NCI-H1105 treated with DMSO at 0.1 percent for 48 hours (cell line): Measurements from ENCODE around the gene MDFI.

Experiments used
- DNase-seq: peaks from one replicate; lab custom pipeline; 2025; lab: John Stamatoyannopoulos, UW

MDFI gene

DNA sequence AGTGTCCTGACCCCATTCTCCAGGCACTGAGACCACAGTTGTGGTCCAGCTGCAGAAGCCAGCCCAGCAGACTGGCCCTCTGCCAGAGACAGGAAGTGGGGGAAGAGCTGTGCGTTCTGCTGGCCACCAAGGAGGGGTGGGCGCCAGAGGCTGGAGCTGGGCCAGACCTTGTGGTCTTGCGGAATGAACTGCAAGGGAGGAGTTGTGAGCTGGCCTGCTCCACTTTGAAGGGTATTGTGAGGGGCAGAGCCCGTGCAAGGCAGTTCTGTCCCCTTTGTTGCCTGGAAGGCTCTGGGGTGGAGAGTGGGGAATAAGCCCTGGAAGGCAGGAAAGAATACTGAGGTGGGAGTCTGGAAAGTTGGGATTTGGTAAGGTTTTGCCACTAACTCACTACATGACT is 3.6 kb upstream of the MDFI start:
- peak; percentile 10 for DNase-seq

DNA sequence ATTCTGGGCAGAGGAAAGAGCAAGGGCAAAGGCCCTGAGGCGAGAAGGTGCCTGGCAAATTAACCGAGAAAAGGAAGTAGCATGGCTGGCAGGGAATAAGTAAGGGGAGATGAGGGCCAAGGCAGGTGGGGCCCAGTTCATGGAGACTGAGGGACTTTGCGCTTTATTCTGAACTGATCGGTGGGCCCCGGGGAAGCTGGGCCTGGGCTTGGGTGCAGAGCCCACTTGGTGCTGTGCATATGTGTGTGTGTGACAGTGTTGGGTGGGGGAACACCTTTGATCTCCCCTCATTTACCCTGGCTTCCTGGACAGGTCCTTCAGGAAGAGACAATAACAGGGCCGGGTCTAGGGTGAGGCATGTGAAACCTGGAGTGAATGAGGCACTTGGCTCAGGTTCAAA is 2.9 kb upstream of the MDFI start:
- DNase-seq, result no peak

GRCh38 chr6:41636833-41637193 is 1.5 kb upstream of the MDFI start:
- no peak for DNase-seq

DNA sequence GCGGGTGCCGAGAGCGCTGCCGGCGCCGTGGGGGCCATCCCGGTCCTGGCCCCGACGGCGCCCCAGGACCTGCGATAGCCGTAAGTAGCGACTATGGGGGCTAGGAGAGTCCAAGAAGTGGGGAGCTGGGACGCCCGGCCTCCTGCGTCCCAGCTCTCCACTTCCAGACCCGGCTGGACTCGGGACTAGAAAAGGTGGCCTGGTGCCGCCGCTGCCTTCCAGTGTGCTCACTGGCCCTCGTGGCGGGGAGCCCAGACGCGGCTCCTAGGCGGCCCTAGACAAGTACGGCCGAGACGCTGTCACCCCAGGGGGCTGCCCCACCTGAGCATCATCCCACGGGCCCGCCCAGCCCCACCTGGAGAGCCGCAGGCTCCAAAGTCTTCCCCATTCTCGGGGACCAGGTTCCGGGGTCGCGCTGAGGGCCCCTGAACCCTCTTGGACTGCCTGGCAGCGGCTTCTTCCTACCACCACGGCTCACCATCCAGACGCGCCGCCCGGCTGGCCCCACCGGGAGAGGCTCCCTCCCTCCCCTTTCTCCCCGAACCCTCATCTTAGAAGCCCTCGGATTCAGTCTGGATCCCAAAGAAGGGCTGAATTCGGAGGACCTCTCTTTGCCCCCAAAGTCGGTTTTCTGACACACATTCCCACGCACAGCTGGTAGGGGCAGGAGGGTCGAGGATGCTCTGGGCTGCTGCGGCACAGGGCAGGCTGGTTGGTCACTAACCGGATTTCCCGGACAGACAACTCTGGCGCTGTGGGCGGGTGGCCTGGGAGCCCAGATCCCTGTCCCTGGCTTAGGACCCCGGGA is 870 bp upstream of the MDFI start:
- DNase-seq, result no peak

DNA sequence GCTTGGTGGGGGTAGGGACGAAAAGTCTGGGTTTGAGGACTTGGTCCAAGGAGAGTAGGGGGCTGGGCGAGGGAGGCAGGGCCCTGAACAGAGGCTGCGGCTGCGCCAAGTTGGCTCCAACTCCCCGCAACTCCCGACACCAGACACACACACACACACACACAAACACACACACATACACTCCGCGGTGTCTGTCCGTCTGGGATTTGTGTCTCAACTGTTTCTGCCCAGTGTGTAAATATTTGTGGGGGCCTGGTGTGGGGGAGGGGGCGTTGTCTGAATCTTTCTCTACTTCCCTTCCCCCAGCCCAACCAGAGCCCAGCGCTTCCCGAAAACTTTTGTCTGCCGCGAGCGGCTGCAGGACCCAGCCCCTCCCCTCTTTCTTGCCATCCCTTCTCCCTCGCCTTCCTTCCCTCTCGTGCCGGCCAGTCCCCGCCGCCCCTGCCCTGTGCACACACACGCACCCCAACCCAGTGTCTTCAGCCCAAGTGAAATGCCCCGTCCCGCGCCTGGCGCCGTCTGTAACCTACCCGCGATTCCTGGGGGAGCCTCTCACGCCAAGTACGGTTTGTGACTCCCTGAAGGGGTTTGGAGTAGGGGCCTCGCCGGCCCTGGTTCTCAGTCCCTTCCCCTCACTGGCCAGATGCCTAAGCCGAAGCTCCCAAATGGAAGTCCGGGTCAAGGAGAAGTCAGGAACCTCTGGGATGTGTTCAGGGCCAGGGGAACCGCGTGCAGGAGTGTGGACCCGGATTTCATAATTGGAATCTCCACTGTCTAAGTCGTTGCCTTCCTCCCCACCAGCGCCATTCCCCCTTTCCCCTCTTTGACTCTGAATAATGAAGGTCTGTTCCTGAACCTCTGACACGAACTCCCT is 904 bp downstream of the MDFI start:
- peak; percentile 3 for DNase-seq

- no peak for DNase-seq
These were observed 1.6 kb downstream of the MDFI start for GRCh38 chr6:41639809-41640371.

DNA sequence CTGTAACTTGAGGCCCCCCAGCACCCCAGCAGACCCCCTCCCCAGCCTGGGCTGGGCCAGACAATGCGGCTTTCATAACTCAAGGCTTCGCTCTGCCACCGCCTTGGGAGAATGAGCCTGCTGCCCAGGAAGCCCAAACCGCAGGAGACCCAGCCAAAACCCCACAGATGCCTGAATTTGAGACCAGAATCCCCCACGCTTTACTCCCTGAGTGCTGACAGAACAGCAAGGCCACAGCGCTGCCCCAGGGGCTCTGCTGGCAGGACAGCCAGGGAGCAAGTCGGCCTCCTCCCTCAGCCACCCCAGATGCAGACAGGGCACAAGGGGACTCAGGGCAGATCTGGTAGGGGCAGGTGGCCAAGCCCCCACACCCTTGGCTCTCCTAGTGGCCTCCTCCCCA is 2.2 kb downstream of the MDFI start:
- no peak for DNase-seq

- DNase-seq, result no peak
These were observed 3.2 kb downstream of the MDFI start for GRCh38 chr6:41641352-41641925.

DNA sequence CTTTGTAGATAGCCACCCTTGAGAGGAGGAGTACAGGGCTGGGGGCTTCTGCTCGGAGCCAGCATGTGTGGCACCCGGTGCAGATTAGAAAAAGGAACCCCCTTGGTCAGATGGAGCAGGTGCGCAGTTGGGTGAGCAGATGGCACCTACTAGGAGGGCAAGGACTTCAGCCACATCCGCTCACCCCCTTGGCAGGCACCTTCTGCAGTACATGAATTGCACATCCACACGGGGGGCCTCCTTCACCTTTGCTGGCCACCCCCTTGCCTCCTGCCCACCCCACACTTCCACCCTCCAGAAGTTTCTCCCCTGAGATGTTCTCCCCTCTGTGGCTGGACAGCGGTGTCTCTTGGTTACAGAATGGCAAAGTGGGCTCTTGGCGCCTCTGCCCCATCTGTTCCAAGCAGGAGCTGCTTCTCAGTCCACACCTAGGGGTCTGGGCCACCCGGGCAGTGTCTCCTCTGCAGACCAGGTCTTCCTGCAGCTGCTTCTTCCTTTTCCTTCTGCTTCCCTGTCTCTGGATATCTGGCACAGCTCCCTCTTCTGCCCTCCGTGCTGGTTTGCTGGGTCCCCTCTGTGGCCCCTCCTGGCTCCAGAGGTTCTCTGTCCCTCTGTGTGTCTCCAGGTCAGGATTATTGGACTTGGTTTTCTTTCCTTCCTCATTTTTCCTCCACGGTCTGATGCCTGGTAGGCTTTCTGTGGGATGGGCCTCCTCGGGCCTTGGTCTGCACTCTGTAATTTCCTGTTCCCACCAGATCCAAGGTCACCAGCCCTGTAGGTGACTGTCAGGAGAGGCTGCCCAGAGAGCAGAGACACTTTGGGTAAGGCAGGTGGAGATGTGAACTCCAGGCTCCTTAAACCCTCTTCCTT is 4.1 kb downstream of the MDFI start:
- no peak for DNase-seq

DNA sequence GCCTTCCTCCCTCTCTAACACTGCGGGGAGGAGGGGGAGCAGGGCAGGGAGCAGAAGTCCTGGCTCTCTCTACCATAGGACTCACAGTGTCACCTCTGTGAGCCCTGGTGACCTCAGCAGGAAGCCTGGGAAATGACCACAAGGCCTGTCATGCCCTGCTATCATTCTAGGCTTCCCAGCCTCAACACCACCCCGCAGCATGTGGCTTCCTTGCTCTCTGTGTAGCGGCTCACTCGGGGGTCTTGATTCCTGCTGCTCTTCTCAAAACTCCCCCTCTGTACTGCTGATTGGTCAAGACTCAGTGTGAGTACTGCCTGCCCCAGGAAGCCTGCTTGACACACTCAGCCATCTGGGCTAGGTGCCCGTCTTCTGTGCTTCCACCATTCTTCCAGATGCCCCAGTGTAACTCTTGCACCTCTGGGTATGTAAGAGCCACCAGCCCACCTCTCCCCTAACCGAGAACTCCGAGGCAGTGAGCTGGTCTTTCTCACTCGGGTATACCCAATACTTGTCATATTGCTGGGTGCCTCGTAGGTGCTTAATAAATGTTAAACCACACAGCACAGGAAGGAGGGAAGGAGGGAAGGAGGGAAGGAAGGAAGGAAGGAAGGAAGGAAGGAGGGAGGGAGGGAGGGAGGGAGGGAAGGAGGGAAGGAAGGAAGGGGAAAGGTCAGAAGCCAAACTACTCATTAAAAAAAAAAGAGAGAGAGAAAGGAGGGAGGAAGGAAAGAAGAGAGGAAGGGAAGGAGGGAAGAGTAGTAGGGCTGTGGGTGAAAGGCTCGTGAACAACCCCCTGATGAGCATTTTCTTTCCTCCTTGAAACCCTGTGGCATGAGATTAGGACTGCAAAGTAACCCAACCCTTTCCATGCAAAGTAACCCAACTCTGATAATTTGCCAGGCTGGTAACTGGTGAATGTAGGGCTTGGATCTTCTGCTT is 5.0 kb downstream of the MDFI start:
- DNase-seq, result no peak

- DNase-seq, result no peak
These were observed 5.6 kb downstream of the MDFI start for GRCh38 chr6:41643899-41644269.

DNA sequence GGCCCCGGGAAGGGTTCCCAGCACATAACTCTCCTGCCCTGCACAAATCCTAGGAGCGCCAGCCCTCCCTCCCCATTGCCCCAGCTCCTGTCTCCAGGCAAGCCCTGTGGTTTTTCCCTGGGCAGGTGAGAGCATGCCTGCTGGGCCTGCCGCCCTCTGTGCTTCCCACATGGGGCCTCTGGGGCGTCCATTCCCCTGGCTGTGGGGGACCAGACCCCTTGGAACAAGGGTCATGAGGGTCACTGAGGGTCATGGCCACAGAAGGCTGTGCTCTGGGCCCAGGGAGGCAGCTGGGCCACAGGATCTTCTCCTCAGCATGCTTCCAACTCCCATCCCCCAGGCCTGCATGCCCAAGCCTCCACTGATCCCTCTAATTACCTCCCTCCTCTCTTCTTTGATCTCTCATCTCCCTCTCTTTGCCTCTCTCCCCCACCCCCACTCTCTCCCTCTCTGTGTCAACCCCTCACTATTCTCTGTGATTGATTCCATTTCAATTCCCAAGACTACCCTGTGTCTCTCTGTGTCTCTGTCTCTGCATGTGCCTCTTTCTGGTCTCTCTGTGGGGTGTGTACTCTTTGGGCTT is 6.1 kb downstream of the MDFI start:
- DNase-seq, result peak; percentile 46

DNA sequence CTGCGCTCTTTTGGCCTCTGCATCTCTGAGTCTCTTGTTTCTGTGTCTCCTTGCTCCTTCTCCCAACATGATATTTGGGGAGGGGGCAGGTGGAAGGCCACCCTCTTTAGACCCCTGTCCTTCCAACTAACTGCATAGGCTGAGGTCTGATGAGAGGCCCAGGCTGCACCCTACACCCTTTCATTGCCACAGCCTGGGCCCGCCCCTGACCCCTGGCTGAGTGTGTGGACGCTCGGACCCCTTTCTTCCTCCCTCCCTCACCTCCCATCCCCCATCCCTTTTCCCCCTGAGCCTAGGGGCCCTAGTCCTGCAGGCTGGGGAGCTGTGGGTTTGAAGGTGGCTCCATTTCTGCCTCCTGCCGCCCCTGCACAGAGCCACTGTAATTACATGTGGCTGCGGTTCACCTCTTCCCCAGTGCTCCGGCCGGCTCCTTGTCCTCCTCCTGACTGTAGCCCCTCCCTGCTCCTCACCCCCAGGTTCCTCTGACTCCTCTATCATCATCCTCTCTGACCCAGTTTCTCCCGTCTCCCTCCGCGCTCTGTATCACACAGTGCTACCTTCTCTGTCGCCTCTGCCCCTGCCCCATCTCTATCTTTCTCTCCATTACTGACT is 6.8 kb downstream of the MDFI start:
- DNase-seq, result no peak

GRCh38 chr6:41646026-41646795 is 7.9 kb downstream of the MDFI start:
- DNase-seq, result no peak

DNA sequence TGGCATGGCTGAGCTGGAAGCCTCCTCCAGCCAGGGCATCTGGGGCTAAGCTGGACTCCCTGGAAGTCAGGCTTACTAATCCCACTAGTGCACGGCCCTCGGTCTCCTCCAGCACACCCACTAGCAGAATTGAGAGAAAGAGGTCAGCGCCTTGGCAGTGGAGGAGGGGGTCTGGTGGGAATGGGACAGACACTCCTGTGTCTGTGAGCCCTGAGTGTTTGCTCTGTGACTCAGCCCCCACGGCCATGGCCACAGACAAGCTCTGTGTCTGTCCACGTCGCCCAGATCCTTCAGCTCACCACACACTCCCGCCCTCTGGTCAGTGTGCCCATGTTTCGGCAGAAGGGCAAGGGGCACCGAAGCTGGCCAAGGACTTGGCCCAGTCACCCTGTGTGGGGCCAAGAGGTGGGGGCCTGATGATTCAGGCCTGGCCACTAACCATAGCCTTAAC is 8.8 kb downstream of the MDFI start:
- DNase-seq, result no peak

DNA sequence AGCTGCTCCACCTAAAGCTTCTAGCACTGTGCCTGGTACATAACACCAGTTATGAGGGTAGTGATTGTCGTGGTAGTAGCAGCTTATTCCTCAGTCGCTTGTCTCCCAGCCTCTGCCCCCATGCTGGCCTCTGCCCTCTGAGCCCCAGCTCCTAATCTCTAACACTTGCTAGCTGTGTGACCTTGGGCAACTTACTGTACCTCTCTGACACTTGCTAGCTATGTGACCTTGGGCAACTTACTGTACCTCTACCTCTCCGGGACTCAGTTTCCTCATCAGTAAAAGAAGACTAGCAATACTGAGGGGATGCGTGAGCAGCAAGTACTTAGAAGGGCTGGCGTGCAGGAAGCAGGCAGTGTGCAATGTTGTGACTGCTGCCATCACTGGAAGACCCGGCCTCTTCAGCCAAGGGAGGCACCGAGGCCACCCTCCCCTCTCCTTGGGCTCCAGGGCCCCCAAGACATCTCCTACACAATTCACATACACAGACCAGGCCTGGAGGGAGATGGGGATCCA is 9.9 kb downstream of the MDFI start:
- DNase-seq, result no peak

- no peak for DNase-seq
These were observed 10.7 kb downstream of the MDFI start for GRCh38 chr6:41648921-41649320.

DNA sequence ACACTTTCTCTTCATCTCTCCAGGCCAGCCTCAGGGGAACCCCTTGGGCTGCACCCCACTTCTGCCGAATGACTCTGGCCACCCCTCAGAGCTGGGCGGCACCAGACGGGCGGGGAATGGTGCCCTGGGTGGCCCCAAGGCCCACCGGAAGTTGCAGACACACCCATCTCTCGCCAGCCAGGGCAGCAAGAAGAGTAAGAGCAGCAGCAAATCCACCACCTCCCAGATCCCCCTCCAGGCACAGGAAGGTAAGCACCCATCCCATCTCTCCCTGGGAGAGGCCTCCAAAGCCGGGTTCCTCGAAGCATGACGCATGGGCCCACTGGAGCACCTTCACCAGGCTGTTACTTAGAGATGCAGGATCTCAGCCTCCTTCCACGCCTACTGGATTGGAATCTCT is 11.3 kb downstream of the MDFI start:
- no peak for DNase-seq

DNA sequence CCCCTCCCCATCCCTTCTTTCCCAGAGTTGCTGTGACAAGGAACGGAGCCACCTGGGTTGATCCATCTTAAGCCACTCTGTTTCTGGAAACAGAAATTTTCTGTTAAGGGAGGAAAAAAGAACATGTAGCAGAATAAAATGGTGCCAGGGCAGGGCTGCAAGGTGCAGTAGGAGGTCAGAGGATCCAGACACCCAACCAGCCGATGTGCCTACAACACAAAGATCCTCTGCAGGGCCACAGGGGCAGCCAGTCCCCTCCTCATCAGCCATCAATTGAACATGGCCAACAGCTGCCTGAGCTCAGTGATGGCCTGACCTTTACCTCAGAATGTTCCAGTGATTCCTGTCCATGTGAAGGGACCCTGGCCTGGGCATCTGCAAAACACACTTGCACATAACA is 11.9 kb downstream of the MDFI start:
- DNase-seq, result no peak
